GM23338 (cell line): ENCODE measurements around the gene DDX54. TPM values are rescaled to one million over a fixed set of nuclear protein-coding genes. Genes with fewer than 3 reads are reported as not detected.
A peak's percentile ranks its signal among the peaks of the same experiment; 100 is the strongest.

Source experiments
- ATAC-seq: fragments of 200-7000 bp; cut with Tn5 transposase; 3 replicates; pipeline ENCODE4 v1.9.1; 2020
- DNase-seq: peaks from one replicate; pipeline ENCODE4 v3.0.0-alpha.2; 2015; ENCODE audit warnings: low spot score
- H2AFZ ChIP-seq: fragments of 200-600 bp; sonication (generic); 2 replicates; pipeline ENCODE4 v1.8.0; 2016; ENCODE audit warnings: antibody characterized with exemption, mild to moderate bottlenecking, moderate library complexity
- H3F3A ChIP-seq: fragments of 200-600 bp; sonication (generic); replicated peaks from 2 replicates; pipeline ENCODE4 v1.8.0; 2017; ENCODE audit warnings: antibody characterized with exemption, mixed run types, low read depth
- H3K27ac ChIP-seq: fragments of 200-600 bp; sonication (generic); 2 replicates; pipeline ENCODE4 v1.6.1; 2016; ENCODE audit warnings: low read depth
- H3K27me3 ChIP-seq: fragments of 200-600 bp; sonication (generic); 2 replicates; pipeline ENCODE4 v1.8.0; 2016; ENCODE audit warnings: mild to moderate bottlenecking, mixed run types, moderate library complexity; ENCODE audit not compliant: insufficient read depth
- H3K36me3 ChIP-seq: fragments of 200-600 bp; sonication (generic); 2 replicates; pipeline ENCODE4 v1.8.0; 2016; ENCODE audit warnings: mild to moderate bottlenecking; ENCODE audit not compliant: insufficient read depth
- H3K4me1 ChIP-seq: fragments of 200-600 bp; sonication (generic); 2 replicates; pipeline ENCODE4 v1.8.0; 2016; ENCODE audit warnings: mild to moderate bottlenecking, moderate library complexity; ENCODE audit not compliant: insufficient read depth
- H3K4me2 ChIP-seq: fragments of 200-600 bp; sonication (generic); 2 replicates; pipeline ENCODE4 v1.7.1; 2017; ENCODE audit warnings: mixed run types
- H3K4me3 ChIP-seq: fragments of 200-600 bp; sonication (generic); 2 replicates; pipeline ENCODE4 v1.6.1; 2016; ENCODE audit warnings: mixed run types
- H3K79me2 ChIP-seq: fragments of 200-600 bp; sonication (generic); replicated peaks from 2 replicates; pipeline ENCODE4 v1.8.0; 2017; ENCODE audit warnings: mild to moderate bottlenecking; ENCODE audit not compliant: insufficient read depth
- H3K9me2 ChIP-seq: fragments of 200-600 bp; sonication (generic); 2 replicates; pipeline ENCODE4 v1.8.0; 2017; ENCODE audit not compliant: insufficient read depth
- H4K20me1 ChIP-seq: fragments of 200-600 bp; sonication (generic); replicated peaks from 2 replicates; pipeline ENCODE4 v1.8.0; 2017; ENCODE audit warnings: mild to moderate bottlenecking; ENCODE audit not compliant: insufficient read depth
- H3K27ac Mint-ChIP-seq: 2 replicates; pipeline ENCODE4 v1.8.0; 2020; ENCODE audit warnings: inconsistent platforms, mild to moderate bottlenecking, moderate library complexity, mixed read lengths
- H3K27me3 Mint-ChIP-seq: 3 replicates; pipeline ENCODE4 v1.8.0; 2022; ENCODE audit warnings: low read depth, mild to moderate bottlenecking, moderate library complexity, mixed read lengths, inconsistent platforms; ENCODE audit not compliant: insufficient read depth, poor library complexity
- H3K36me3 Mint-ChIP-seq: 3 replicates; pipeline ENCODE4 v1.8.0; 2021; ENCODE audit warnings: low read depth, mild to moderate bottlenecking, inconsistent platforms, moderate library complexity, mixed read lengths
- H3K4me1 Mint-ChIP-seq: 3 replicates; pipeline ENCODE4 v1.8.0; 2020; ENCODE audit warnings: mild to moderate bottlenecking, inconsistent platforms, mixed read lengths
- H3K4me3 Mint-ChIP-seq: 3 replicates; pipeline ENCODE4 v1.8.0; 2021; ENCODE audit warnings: moderate library complexity, mild to moderate bottlenecking, inconsistent platforms, mixed read lengths
- H3K9me3 Mint-ChIP-seq: 3 replicates; pipeline ENCODE4 v1.8.0; 2020; ENCODE audit warnings: moderate library complexity, mild to moderate bottlenecking, inconsistent platforms, mixed read lengths
- EZH2phosphoT487 ChIP-seq: fragments of 200-600 bp; sonication (generic); IDR thresholded peaks from one replicate; pipeline ENCODE4 v1.8.1; 2018; ENCODE audit warnings: antibody characterized with exemption; ENCODE audit not compliant: unreplicated experiment
- REST ChIP-seq: IDR thresholded peaks from one replicate; pipeline ENCODE4 v1.6.1; 2018; ENCODE audit warnings: antibody characterized with exemption; ENCODE audit not compliant: unreplicated experiment
- ZNF114 ChIP-seq: fragments of 250-450 bp; sonication (Bioruptor Pico); IDR thresholded peaks from 2 replicates; pipeline ENCODE4 v1.5.0; 2020; ENCODE audit warnings: mild to moderate bottlenecking, moderate library complexity
- ZNF331 ChIP-seq: fragments of 250-450 bp; sonication (Bioruptor Pico); IDR thresholded peaks from 2 replicates; pipeline ENCODE4 v1.5.0; 2020; ENCODE audit warnings: low read depth, mild to moderate bottlenecking, moderate library complexity
- polyA plus RNA-seq: library from polyadenylated mRNA; unstranded; fragments of >200 nt; fragmentation: Nextera tagmentation; extraction: Ambion mirVana; gene quantifications from 2 replicates; pipeline ENCODE4 v1.2.1, GENCODE V29; 2016
- total RNA-seq: library from RNA; depleted of rRNA; stranded (reverse); fragments of >200 nt; shearing (Covaris generic); gene quantifications from 2 replicates; pipeline ENCODE4 v1.2.3, GENCODE V29; 2014
- TF ChIP-seq, protein P1 (sequence below), 2 experiments: fragments of 200-600 bp in 1 of 2; sonication (generic) in 1 of 2; conservative IDR thresholded peaks; 2 replicates each; pipeline versions ENCODE4 v1.5.1 to v1.6.1; 2016 to 2017; ENCODE audit warnings: antibody characterized with exemption in 2 of 2, low read depth in 2 of 2, mild to moderate bottlenecking in 2 of 2, moderate library complexity in 1 of 2

Gene DDX54
- total and polyA plus RNA-seq, 2 experiments from 2014 or later = 84.1 to 89.4 TPM

DNA sequence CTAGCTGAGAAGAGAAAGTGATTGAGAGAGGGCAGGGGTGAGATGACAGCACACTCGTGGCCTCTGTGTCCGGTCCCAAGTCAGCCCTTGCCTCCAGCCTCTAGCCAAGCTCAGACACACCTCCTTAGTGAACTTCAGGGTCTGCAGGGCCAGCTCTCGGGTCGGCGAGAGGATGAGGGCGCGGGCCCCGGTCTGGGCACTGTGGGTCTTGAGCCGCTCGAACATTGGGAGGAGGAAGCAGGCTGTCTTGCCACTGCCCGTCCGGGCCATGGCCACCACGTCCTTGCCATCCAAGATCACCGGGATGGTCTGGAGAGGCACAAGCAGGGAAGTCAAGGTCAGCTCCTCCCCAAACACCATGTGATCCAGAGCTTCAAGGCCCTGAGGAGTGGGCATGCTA, 6.3 kb downstream of the DDX54 start (continued):
- no peak for TF ChIP-seq REST
- no peak for TF ChIP-seq ZNF331 (CRISPR knock-in tag)
- no peak for TF ChIP-seq ZNF114 (CRISPR knock-in tag)

GRCh38 chr12:113174461-113175384, 10.6 kb downstream of the DDX54 start:
- H3K27ac Mint-ChIP-seq = peak overlapping the region; percentile 90; the same call in 1 of the 2 replicates
- peak; percentile 78 for DNase-seq

More at GRCh38 chr12:113174461-113175384, 10.6 kb downstream of the DDX54 start:
- Mint-ChIP-seq H3K4me1 (no peaks in the 10 kb centered on the region), H3K36me3 (peaks cover 91% of the 10 kb centered on the region), H3K9me3 (no peaks in the 10 kb centered on the region), H3K27me3 (peaks cover 14% of the 10 kb centered on the region), H3K4me3 (no peak overlapping the region)
- Histone ChIP-seq H3K79me2 (no peaks in the 10 kb centered on the region; the same call in 1 of the 2 replicates), H3F3A (peaks cover 3% of the 10 kb centered on the region; the same call in 1 of the 2 replicates), H2AFZ (no peak overlapping the region), H3K27ac (peak overlapping the region; percentile 59; the same call in 1 of the 2 replicates), H3K4me1 (no peaks in the 10 kb centered on the region), H3K27me3 (no peaks in the 10 kb centered on the region), H3K36me3 (peaks cover 64% of the 10 kb centered on the region), H3K4me3 (no peak overlapping the region), H4K20me1 (peaks cover 9% of the 10 kb centered on the region; the same call in 1 of the 2 replicates), H3K9me2 (no peaks in the 10 kb centered on the region), H3K4me2 (no peak overlapping the region)
- ATAC-seq = peak; percentile 96
- no peak for TF ChIP-seq EZH2phosphoT487
- TF ChIP-seq, protein P1, sequence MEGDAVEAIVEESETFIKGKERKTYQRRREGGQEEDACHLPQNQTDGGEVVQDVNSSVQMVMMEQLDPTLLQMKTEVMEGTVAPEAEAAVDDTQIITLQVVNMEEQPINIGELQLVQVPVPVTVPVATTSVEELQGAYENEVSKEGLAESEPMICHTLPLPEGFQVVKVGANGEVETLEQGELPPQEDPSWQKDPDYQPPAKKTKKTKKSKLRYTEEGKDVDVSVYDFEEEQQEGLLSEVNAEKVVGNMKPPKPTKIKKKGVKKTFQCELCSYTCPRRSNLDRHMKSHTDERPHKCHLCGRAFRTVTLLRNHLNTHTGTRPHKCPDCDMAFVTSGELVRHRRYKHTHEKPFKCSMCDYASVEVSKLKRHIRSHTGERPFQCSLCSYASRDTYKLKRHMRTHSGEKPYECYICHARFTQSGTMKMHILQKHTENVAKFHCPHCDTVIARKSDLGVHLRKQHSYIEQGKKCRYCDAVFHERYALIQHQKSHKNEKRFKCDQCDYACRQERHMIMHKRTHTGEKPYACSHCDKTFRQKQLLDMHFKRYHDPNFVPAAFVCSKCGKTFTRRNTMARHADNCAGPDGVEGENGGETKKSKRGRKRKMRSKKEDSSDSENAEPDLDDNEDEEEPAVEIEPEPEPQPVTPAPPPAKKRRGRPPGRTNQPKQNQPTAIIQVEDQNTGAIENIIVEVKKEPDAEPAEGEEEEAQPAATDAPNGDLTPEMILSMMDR (conservative IDR thresholded peaks at IDR 0.05; ENCODE audit: low read depth in 2 of 2) = peak; percentile 94 to 96
